Body of pancreas (tissue), 4 donors: ENCODE data around the gene SNX27. TPM values are rescaled to one million over a fixed set of nuclear protein-coding genes. Genes with fewer than 3 reads are reported as not detected.

ENCODE experiments used
- ATAC-seq: fragments of 150-250 bp; one replicate; pipeline ENCODE4 v1.9.1; 2016
- DNase-seq, 4 donors: peaks; one replicate each; pipeline ENCODE4 v3.0.0-alpha.2; 2019
- H3K27ac ChIP-seq, 4 donors: fragments of 200-600 bp; sonication (generic); 1 replicate in 3 of 4; 2 replicates in 1 of 4; pipeline versions ENCODE4 v1.5.1 to v1.6.1; 2016 to 2019; ENCODE audit warnings: mild to moderate bottlenecking in 1 of 4, mixed read lengths in 1 of 4, moderate library complexity in 1 of 4
- H3K27me3 ChIP-seq, 2 donors: fragments of 200-600 bp; sonication (generic); one replicate each; pipeline ENCODE4 v1.6.0; 2016; ENCODE audit warnings: mild to moderate bottlenecking in 1 of 2
- H3K36me3 ChIP-seq, 2 donors: fragments of 200-600 bp; sonication (generic); replicated peaks in 1 of 2; 2 replicates each; pipeline ENCODE4 v1.5.1; 2016; ENCODE audit warnings: low read depth in 2 of 2; ENCODE audit not compliant: insufficient read depth in 1 of 2
- H3K4me1 ChIP-seq: fragments of 200-600 bp; sonication (generic); one replicate; pipeline ENCODE4 v1.6.0; 2016
- H3K4me3 ChIP-seq, 2 donors: fragments of 200-600 bp; sonication (generic); 1 replicate in 1 of 2; 2 replicates in 1 of 2; pipeline ENCODE4 v1.5.1; 2016 to 2019
- H3K9me3 ChIP-seq, 3 donors: fragments of 200-600 bp; sonication (generic); 1 replicate in 2 of 3; 2 replicates in 1 of 3; pipeline ENCODE4 v1.5.1; 2016
- POLR2A ChIP-seq, 3 donors: fragments of 450-650 bp; IDR thresholded peaks; one replicate each; pipeline ENCODE4 v1.6.1; 2016; ENCODE audit warnings: antibody characterized with exemption in 3 of 3, mild to moderate bottlenecking in 2 of 3
- WGBS, 2 donors: methylation state at CpG; one replicate each; pipeline ENCODE4 v1.1.5; 2017; 5-methylcytosine and 5-hydroxymethylcytosine counted together
- intact Hi-C: fragments of 100-400 bp; cut with DNase I; formaldehyde crosslinking; loops from one replicate; pipeline ENCODE4 v1.15.1; 2023
- total RNA-seq, 2 donors: library from RNA; depleted of rRNA; stranded (reverse); fragments of >200 nt; gene quantifications; one replicate each; pipeline ENCODE4 v1.1.0, GENCODE V29; 2016
- TF ChIP-seq, protein P1 (sequence below), 7 experiments: fragments of 450-650 bp in 4 of 7; fragments of 200-600 bp in 3 of 7; sonication (generic) in 3 of 7; IDR thresholded peaks; one replicate each; pipeline ENCODE4 v1.5.1; 2016 to 2019; ENCODE audit warnings: antibody characterized with exemption in 7 of 7

SNX27 gene
- total RNA-seq, 2 donors from 2014 or later = 22.3 to 25.7 TPM

DNA sequence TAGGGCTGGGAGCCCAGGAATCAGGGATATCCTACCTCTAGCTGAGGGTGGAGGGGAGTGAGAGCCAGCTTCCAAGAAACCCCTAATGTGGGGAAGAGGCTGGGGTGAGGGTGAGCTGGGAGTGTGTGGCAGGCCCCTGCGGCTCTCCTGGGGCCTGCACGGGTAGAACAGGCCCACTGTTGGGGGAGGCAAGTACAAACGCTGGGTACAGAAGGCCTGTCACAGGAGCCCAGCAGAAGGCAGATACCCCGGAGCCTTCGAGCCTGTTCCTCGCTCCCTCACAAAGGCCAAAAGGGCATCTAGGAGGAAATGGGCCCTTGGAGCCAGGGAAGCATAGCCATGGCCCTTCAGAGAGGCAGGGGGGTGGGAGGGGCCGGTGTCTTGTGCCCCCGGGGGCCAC, 91.1 kb downstream of the SNX27 start:
- DNase-seq = no peak
- no peak for TF ChIP-seq POLR2A (IDR thresholded peaks at IDR 0.05)
- TF ChIP-seq, protein P1, sequence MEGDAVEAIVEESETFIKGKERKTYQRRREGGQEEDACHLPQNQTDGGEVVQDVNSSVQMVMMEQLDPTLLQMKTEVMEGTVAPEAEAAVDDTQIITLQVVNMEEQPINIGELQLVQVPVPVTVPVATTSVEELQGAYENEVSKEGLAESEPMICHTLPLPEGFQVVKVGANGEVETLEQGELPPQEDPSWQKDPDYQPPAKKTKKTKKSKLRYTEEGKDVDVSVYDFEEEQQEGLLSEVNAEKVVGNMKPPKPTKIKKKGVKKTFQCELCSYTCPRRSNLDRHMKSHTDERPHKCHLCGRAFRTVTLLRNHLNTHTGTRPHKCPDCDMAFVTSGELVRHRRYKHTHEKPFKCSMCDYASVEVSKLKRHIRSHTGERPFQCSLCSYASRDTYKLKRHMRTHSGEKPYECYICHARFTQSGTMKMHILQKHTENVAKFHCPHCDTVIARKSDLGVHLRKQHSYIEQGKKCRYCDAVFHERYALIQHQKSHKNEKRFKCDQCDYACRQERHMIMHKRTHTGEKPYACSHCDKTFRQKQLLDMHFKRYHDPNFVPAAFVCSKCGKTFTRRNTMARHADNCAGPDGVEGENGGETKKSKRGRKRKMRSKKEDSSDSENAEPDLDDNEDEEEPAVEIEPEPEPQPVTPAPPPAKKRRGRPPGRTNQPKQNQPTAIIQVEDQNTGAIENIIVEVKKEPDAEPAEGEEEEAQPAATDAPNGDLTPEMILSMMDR (IDR thresholded peaks at IDR 0.05) = no peak
- no peak overlapping the region for H3K27ac ChIP-seq
- no peak overlapping the region for H3K4me3 ChIP-seq
- H3K36me3 ChIP-seq = peaks cover 0 to 2% of the 10 kb centered on the region in 2 donors
- no peaks in the 10 kb centered on the region for H3K9me3 ChIP-seq
- no peaks in the 10 kb centered on the region for H3K4me1 ChIP-seq
- no peak for ATAC-seq
- no peaks in the 10 kb centered on the region for H3K27me3 ChIP-seq
- WGBS, 2 donors = 41 to 50% methylated on average over 7 to 8 of the region's 8 CpGs
- intact Hi-C loops = no loop called here

DNA sequence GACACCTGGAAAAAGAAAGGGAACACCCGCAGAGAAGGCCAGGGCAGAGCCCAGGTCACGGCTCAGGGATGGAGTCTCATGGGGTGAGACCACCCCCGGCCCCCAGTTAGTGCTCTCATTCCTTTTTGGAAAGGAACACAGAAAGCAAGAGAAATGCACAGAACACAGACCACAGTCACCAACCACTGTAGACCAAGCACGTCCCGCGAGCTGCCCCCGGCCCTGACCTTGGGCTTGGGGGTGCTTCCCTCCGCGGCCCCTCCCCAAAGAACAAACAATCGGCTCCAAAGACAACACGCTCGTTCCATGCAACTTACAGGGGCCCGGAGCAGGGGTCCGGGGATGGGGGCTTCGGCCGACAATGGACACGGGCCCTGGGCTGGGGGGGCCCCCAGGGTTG, 92.0 kb downstream of the SNX27 start:
- intact Hi-C loops = no loop called here
- peaks cover 0 to 2% of the 10 kb centered on the region in 2 donors for H3K36me3 ChIP-seq
- 30 to 38% methylated on average over 14 to 17 of the region's 17 CpGs for WGBS, 2 donors
- TF ChIP-seq POLR2A (IDR thresholded peaks at IDR 0.05) = no peak
- TF ChIP-seq, protein P1 (IDR thresholded peaks at IDR 0.05) = no peak
- DNase-seq (no peak), ATAC-seq (no peak)
- no peak overlapping the region for H3K27ac ChIP-seq
- H3K27me3 ChIP-seq = no peaks in the 10 kb centered on the region
- H3K4me3 ChIP-seq = no peak overlapping the region
- H3K9me3 ChIP-seq = no peaks in the 10 kb centered on the region
- H3K4me1 ChIP-seq = no peaks in the 10 kb centered on the region

DNA sequence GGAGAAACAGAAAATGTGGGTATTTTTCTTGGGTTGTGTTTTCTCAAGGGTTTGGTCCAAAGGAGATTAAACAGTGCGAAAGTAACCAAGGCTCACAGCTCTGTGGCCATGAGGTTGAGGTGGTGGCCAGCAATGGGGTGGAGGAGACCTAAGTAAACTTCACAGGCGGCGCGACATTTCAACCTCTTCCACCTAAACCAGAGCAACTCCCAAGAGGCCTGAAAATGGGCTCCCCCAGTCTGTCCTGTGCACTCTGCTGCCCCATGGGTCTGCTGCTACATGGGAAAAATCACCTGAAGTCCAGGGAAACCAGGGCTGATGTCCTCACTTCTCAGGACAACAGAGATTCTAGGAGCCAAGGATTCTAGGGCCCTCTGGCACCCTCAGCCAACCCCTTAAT, 92.4 kb downstream of the SNX27 start:
- no peaks in the 10 kb centered on the region for H3K4me1 ChIP-seq
- peaks cover 0 to 2% of the 10 kb centered on the region in 2 donors for H3K36me3 ChIP-seq
- ATAC-seq (no peak), DNase-seq (no peak)
- H3K4me3 ChIP-seq = no peak overlapping the region
- WGBS, 2 donors = 66 to 89% methylated on average over 4 of the region's 4 CpGs
- H3K27me3 ChIP-seq = no peaks in the 10 kb centered on the region
- H3K9me3 ChIP-seq = no peaks in the 10 kb centered on the region
- H3K27ac ChIP-seq = no peak overlapping the region
- intact Hi-C loops = no loop called here
- TF ChIP-seq, protein P1 (IDR thresholded peaks at IDR 0.05) = no peak
- TF ChIP-seq POLR2A (IDR thresholded peaks at IDR 0.05) = no peak

DNA sequence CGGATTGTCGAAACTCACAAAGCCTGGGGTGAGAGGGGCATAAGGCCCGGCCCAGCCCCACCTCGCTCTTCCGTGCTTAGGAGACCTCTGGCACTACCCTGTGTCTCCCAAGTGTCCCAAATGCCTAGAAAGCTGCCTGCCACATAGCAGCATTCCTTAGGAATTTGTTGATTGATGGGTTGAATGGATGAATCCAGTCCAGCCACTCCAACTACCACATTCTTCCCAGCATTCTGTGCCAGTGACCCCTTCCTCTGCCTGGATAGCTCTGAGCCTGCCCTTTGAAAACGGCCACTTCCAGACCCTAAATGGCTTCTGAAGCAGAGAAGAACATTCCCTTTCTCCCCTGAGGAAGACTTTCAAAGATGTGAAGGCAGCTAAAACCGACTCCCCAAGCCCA, 93.3 kb downstream of the SNX27 start:
- TF ChIP-seq, protein P1 (IDR thresholded peaks at IDR 0.05) = no peak
- no peak for TF ChIP-seq POLR2A (IDR thresholded peaks at IDR 0.05)
- no peak overlapping the region for H3K27ac ChIP-seq
- intact Hi-C loops = no loop called here
- H3K4me1 ChIP-seq = no peaks in the 10 kb centered on the region
- H3K36me3 ChIP-seq = peaks cover 0 to 2% of the 10 kb centered on the region in 2 donors
- WGBS, 2 donors = 76 to 85% methylated on average over 2 to 7 of the region's 7 CpGs
- ATAC-seq (no peak), DNase-seq (no peak)
- no peak overlapping the region for H3K4me3 ChIP-seq
- no peaks in the 10 kb centered on the region for H3K9me3 ChIP-seq
- H3K27me3 ChIP-seq = no peaks in the 10 kb centered on the region

DNA sequence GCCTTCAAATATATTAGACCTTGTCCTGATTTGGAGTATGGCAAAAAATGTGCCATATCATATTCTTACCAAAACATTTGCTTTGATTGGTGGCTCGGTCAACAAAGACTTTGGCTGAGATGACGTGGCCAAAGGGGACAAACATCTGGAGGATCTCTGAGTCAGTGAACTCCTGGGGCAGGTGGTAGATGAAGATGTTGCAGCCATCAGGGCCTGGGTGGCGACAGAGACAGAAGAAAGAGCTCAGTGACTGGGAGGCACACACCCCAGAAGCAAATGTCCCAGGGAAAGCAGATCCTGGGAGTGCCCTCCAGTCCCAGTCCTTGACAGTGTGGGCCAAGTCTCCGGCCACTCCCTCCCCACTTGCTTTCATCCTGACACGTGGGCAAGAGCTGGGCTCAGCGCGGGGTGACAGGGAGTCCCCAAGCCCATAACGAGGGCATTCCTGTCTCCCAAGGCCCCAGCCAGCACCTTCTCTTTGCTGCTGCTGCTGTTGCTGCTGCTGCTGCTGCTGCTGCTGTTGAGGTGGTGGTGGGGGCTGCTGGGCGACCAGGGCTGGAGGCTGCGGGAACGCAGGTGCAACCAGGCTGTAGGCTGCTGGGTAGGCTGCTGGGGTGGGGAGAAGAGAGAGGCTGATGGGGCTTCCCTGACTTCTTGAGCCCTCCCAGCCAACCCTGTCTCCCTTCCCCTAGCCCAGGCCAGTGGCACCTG, 94.1 kb downstream of the SNX27 start:
- DNase-seq = no peak
- 47 to 77% methylated on average over 3 to 11 of the region's 11 CpGs for WGBS, 2 donors
- no peaks in the 10 kb centered on the region for H3K9me3 ChIP-seq
- H3K36me3 ChIP-seq = peaks cover 0 to 2% of the 10 kb centered on the region in 2 donors
- H3K4me1 ChIP-seq = no peaks in the 10 kb centered on the region
- H3K4me3 ChIP-seq = no peak overlapping the region
- no peak overlapping the region for H3K27ac ChIP-seq
- no peak for ATAC-seq
- intact Hi-C loops = no loop called here
- TF ChIP-seq, protein P1 (IDR thresholded peaks at IDR 0.05) = no peak
- TF ChIP-seq POLR2A (IDR thresholded peaks at IDR 0.05) = no peak
- no peaks in the 10 kb centered on the region for H3K27me3 ChIP-seq
